CD4-positive, alpha-beta T cell treated with Interleukin-6 for 4 hours (primary cell): ENCODE data around the gene CMTM2.

Experiments
- DNase-seq: peaks from one replicate; pipeline ENCODE4 v3.0.0-alpha.2; 2020; ENCODE audit warnings: mixed read lengths

CMTM2 gene, protein sequence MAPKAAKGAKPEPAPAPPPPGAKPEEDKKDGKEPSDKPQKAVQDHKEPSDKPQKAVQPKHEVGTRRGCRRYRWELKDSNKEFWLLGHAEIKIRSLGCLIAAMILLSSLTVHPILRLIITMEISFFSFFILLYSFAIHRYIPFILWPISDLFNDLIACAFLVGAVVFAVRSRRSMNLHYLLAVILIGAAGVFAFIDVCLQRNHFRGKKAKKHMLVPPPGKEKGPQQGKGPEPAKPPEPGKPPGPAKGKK

DNA sequence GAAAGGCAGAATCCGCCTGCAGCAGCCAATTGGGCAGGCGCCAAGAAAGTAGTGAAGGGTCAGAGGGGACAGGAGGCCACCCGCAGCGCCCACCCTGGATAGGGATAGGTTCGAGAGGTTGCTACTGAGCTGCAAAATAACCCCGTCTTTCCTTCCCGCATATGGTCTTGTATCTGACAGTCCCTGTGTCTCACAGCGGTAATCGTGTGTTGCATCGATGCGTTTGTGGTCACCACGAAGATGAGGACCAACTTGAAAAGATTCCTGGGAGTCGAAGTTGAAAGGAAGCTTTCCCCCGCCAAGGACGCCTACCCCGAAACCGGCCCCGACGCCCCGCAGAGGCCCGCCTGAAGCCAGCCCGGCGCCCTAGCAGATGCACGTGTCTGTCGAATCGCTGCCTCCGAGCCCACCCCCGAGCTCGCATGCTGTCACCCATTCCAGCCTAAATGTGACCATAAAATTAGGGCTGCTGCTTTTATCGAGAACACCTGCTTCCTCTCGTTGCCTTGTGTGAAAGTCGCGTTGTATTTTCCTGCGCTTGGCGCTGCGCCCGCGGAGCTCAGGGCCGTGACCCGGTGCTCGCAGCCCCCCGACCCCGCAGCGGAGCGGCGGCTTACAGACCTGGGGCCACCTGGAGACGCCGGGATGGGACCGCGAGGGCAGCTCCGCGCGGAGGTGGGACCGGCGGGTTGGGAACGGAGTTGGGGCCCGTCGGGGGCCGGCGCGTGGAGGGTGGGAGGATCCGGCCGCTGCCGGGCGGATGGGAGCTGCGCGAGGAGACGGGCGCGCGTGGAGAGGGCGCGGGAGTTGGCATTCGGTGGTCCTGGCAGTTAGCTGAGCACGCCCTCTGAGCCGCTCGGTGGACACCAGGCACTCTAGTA, at the start of gene CMTM2:
CMTM2 (plus strand) TSS at position 813 of the 881 bp plus-strand sequence. CDS start 145 bp downstream, outside the sequence.
- DNase-seq = peak; percentile 47

DNA sequence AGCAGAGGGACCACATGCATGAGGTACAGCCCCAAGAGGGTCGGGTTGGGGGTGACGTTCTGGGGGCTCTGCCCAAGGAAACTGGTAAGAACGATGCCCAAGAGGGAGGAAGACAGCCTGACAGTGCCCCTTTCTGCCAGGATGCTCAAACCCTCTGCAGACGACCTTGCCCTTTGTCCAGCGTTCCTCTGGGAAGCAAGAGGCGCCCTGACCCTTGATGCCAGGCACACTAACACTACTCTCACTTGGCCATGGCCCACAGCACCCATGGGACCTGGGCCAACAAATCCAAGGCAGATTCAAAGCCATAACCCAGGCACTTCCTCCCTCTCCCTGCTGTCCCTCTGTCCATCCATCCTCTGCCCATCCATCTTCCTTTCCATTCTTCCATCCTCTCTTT, 49.8 kb upstream of the CMTM2 start:
- no peak for DNase-seq

DNA sequence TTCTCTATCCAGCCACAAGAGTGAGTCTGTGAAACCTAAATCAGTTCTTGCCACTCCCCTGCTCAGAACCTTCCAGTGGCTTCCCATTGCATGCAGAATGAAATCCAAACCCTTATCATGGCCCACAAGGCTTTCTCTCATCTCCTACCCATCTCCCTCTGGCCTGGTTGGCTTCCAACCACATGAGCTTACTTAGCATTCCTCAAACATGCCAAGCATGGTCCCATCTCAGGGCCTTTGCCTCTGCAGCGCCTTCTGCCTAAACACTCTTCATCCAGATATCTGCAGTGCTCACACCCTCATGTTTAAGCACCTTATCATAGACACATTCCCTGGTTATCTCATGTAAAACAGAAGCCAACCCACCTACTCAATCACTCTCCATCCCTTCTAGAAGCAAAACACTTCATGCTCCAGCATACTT, 44.9 kb upstream of the CMTM2 start:
- no peak for DNase-seq

DNA sequence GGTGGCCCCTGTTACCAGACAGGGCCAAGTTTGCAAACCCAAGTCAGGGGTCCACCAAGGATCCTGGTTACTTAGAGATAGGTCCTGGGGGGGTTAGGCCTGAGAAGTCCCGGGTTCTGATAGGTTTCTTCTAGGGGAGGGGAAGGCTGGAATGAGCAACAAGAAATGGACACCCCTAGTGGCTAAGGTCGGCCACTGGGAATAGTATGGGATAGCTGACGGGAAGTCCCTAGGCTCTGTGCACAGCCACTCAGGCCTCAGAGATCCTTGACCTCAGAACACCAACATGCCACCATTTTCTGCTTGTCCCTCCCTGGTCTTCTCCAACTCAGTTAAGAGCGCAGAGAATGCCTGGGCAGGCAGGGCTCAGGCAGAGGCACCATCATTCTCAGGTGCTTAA, 42.7 kb upstream of the CMTM2 start:
- no peak for DNase-seq

DNA sequence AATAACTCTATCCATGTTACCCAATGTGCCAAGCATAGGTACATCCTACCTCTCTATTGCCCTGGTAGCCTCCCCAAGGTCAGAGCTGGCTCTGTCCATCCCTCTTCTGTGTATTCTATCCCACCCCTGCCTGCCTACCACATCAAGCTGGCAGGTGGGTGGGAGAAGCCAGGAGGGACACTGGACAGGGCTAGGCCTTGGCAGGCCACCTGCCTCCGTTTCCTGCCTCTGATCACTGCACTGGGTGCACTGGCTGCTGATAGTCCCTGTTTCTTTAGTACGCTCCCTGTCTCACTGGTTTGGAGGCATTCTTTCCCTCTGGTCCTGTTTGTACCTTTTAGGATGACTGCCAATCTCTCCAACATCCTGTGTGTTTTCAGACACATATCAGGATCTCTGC, 42.0 kb upstream of the CMTM2 start:
- no peak for DNase-seq

DNA sequence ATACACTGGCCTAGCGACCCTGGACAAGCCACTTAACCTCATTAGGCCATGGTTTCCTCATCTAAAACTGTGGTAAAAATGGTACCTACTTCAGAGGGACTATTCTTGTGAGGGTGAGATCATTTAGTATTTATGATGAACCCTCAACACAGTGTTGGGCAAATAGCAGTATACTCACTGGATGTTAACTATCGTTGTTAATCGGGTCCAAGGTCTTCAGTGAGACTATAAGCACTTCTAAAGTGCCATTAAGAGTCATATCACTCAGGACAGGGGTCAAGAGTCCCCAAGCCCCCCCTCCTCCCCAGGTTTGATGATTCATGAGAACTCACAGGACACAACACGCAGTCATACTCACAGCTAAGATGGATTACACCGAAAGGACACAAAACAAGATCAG, 40.4 kb upstream of the CMTM2 start:
- no peak for DNase-seq

DNA sequence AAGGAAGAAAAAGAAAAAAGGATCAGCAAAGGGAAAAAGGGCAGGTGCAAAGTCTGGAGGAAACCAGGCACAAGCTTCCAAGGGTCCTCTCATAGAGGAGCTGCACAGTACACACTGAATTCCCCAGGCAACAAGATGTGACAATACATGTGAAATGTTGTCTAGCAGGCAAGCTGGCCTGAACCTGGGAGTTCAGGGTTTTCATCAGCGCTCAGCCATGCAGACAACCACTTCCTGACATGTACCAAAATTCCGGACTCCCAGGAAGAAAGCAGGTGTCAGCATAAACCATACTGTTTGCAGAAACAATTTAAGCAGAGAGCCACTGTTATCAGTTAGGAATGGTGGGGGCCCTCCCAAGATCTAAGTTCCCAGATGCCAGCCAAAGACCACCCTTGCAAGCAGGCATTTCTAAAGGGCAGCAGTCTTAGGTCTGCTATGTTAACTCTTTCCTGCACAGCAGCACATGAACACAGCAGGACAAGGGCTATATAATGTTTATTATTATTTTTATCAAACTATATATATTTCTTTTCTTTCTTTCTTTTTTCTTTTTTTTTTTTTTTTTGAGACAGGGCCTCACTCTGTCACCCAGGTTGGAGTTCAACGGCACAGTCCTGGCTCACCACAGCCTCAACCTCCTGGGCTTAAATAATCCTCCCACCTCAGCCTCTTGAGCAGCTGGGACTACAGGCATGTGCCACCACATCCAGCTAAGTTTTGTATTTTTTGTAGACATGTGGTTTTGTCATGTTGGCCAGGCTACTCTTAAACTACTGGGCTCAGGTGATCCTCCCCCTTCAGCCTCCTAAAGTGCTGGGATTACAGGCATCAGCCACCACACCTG, 39.4 kb upstream of the CMTM2 start:
- DNase-seq = peak; percentile 53

DNA sequence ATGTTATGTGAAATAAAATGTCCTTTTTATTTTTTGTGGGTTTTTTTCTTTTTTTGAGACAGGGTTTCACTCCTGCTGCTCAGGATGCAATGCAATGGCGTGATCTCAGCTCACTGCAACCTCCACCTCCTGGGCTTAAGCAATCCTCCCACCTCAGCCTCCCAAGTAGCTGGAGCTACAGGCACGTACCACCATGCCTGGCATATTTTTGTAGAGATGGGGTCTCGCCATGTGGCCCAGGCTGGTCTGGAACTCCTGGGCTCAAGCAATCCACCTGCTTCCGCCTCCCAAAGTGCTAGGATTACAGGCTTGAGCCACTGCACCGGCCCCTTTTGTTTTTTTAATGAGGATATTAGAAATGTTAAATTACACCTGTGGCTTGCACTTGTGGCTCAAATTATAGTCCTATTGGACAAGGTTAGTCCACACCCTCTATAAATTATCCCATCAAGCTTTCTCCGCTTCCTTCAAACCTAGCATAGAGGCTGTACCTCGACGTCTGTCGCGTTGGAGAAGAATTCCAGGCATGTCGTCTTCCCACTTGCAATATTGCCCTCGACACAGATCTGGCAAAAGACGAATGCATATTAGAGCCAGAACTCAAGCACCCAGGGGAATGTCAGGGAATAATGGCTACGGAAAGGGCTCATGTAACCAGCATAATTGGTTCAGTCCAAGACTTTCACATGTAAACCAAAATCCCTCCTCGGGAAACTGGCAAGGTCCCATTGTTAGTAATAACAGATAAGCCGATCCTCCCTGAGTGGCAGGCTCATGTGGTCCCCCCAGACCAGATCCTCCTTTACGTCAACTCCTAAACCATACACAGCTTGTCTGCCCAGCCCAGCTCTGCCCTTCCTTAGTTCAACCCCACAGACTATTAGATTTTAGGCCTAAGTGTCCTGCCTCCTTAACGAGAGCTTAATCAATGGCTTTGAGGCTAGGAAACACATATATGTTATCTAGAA, 37.6 kb upstream of the CMTM2 start:
- no peak for DNase-seq

DNA sequence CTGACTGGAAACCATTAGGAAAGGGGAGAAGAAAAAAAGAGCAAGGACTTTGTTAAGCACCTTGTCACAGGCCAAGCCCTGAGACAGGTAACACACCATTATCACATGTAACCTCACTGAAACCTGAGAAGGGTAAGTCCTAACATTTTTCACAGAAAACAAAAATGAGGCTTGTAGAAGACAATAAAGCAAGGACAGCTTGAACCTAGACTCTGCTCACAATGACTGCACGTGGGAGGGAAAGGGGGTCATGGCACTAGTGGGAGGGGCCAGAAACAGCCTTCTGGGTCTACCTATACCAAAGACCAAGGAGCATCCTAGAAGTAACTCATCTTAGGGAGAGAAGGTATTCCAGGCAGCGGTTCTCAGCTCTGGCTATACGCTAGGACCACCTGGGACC, 36.9 kb upstream of the CMTM2 start:
- DNase-seq = no peak

DNA sequence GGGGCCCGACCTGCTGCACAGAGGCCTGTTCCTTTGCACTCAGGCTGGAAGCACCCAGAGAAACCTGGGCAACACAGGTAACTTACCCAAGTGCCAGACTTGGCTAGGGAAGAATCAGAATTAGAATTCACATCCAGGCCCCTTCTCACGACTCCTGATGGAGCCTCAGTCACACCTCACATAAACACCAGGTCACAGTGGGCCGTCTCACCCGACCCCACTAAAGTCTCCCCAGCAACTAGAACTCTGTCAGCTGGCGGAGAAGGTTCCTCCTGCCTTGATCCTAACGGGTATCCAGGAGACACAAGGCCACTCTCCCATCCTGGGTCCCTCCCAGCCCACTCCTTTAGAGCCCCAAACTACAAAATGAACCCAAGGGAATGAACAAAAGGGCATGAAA, 35.7 kb upstream of the CMTM2 start:
- DNase-seq = no peak

DNA sequence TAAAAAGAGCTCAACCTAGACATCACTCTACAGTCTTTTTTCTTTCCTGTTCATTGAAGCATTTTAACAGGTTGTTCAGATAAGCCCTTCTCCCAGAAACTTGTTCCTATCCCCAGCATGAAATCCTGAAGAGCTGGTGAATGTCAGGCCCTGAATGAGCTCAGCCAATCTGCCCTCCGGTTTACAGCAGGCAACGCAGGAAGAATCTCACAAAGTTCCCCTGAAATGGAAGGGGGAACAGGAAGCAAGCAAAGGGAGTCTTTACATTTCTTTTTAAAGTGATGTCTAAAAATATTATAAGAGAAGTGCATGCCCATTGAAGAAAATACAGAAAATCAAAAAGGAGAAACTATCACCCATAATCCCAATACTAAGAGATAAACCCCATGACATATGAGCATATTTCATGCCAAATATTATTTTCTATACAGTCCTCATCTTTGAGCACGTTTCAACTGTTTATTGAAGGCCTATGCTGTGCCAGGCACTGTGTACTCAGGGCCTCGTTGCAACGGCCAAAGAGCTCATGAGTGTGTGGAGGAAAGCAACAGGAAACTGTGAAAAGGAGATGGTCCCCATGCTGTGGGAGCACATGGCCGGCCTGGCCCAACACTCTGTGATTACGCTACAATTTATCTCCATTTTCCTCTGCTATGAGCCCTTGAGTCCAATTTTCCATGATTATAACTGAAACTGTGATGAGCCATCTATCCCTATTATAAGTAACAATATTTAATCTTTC, 35.1 kb upstream of the CMTM2 start:
- DNase-seq = no peak

DNA sequence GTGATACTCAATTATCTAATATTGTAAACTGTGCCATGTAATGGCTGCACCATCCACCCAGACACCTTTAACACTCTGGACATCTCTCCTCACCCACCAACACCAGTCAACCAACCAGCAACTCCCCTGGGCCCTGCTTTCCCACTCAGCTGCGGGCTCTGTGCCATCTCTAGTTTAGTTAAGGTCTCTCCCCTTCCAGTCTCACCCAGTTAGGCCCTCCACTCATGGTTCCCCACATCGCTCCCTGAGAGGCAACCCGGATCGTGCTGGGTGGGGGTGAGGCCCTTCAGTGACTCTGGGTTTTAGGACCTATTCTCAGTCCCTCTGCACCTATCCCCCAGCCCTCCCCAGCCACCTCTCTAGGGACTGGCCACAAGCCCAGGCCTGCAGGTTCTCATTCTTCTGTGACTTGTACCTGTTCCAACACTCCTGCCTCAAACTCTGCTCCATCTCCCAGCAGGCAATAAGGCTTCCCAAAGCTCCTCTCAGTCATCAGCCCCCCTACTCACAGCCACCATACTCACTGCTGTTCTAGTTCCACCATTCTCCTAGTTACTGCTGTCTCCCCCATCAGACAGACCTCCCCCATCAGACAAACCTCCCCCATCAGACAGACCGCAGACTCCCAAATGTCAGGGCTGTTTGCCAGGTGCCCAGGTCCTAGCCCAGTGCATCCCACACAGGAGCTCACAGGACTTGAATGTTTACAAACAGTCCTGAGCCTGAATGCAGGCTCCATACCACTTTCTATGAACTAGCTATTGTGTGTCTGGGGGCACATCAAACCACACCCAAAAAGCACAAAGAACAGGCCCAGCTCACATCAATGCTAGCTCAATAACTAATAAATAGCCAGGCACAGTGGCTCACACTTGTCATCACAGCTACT, 31.9 kb upstream of the CMTM2 start:
- DNase-seq = no peak

DNA sequence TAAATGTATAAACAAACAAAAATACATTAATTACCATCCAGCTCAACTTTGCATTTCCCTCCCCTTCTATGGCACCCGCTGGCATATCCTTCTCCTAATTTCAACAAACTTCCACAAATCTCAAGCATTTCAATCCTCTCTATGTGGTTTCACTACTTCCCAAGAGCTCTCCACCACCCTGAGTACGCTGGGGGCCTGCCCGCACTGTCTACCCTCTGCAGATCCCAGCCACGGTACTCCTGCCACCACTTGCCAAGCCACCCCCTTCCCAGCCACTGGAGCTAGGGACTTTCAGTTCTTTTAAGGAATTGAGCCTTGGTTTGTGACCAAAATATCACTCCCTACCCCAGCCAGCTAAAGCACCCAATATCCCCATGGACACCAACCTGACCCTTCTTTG, 31.2 kb upstream of the CMTM2 start:
- DNase-seq = no peak

DNA sequence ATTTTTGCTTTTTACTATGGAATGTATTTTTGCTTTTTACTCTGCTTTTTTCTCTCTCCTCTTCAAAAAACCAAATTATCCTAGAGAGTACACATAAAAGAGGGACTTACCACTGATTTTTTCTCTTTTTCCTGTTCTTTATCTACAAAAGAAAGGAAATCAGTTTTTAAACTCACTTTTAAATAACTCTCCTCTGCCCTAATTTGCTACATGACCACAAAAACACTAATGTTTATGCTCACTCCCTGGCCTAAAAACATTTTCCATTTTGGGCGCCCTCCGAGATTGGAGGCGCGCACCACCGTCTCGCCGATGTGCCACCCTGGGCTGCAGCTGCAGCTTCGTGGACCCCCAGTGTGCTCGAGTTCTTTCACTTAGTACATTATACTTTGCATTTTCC, 30.4 kb upstream of the CMTM2 start:
- DNase-seq = no peak

DNA sequence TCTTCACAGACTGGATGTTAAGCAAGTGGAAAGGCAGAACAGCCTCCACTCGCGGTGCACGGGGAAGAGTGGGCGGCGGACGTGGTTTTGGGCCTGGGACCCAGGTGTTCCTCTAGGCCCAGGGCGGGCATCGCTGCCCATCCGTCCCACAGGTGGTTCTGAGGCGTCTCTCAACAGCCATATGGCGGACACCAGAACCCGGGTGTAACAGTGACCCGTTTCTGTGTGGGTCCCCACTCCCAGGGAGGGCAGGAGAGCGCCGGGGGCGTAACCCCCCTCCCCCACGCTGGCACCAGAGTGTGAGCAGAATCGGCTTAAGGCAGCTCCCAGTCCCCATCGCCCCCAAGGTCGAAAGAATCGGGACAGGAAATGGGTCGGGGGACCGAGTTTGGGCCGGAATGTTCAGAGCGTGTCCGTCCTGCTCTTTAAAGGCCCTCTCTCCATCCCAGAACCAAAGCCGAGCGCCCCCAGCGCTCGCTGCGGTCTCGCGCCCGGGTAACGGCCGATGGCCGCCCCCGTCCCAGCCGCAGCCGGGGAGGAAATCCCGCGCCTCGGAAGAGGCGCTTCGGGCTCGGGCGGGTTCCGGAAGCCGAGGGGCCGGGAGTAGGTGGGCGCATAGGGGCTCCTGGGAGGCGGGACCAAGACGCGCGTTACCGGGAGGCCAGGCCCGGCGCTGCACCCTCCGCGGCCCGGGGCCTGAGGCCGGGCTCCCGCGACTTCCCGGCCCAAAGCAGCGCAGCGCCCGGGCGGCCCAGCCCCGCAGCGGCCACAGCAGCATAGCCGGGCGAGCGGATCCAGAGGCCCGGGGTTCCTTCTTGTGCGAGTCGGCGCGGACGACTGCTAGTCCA, 29.8 kb upstream of the CMTM2 start, which contains the start of gene TK2:
TK2 (minus strand) TSS at position 839 of the 848 bp plus-strand sequence; CDS start at position 778, 61 bp downstream.
- peak; percentile 57 for DNase-seq

DNA sequence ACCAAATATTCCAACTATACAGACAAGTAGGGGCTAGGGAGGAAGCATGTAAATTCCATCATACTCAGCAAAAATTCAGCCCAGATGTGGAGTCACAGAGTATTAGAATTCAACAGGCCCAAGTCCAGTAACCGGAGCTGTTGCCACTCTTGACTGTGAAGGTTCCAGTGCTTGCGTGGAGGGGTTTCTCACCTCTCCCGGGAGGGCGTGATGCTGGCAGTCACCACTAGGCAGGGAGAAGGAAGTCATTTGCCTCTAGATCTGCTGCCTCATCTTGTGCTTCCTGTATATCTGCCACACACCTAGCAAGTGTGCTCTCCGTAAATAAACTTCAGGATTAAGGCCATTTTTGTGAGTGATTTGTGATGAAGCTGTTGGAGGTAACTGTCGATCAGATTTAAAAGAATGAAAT, 27.9 kb upstream of the CMTM2 start:
- peak; percentile 74 for DNase-seq

DNA sequence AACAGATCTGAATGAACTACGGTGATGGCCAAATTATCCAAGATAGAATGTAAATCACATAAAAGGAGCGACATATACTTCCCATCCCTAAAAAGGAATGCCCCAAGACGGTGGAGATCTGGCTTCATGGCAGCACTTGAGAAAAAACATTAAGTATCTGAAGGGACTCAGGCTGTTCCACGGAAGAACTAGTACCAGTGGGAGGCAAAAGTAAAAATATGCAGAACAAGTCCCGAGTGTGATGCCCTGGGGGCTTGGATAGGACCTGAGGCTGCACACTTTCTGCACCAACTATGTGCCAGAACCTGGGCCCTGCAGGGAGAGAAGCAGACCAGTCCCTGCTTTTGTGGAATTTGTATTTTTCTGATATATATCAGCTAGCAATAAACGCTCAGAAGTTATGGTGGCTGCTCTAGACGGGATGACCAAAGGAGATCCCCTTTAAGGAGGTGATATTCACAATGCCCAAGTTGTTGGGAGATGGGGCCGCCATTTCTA, 27.4 kb upstream of the CMTM2 start:
- peak; percentile 28 for DNase-seq

DNA sequence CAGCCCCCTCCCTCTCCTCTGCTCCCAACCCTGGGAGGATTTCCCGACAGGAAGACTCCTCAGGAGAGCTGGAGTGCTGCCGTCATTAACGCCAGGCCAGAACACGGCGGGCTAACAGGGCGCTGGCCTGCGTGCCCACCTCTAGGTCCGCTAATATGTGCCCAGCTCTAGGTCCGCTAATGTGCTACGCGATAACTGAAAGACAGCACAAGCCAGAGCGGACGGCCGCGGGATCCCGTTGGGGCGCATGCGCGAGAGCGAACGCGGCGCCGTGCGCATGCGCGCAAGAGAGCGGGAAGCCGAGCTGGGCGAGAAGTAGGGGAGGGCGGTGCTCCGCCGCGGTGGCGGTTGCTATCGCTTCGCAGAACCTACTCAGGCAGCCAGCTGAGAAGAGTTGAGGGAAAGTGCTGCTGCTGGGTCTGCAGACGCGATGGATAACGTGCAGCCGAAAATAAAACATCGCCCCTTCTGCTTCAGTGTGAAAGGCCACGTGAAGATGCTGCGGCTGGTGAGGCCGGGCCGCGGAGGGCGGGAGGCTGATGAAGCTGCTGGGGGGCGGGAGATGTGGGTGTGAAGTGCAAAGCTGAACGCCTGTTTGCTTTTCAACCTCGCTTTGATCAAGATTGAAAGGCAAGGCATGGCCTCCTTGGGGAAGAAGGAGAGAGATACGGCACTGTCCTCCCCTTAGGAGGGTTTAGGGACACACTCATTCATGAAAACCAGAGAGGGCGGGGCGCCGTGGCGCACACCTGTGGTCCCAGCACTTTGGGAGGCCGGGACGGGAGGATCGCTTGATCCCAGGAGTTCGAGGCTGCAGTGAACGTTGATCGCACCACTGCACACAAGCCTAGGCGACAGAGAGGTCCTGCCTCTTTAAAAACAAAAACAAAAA, 26.7 kb upstream of the CMTM2 start, which contains the start of gene CKLF:
CKLF (plus strand) TSS at position 291 of the 892 bp plus-strand sequence; CDS start at position 431, 140 bp downstream.
- peak; percentile 90 for DNase-seq
